GM23338 (cell line): ENCODE results near the gene CFAP77. TPM values are rescaled to one million over a fixed set of nuclear protein-coding genes. Genes with fewer than 3 reads are reported as not detected.

ENCODE experiments used
- ATAC-seq: fragments of 200-7000 bp; cut with Tn5 transposase; 3 replicates; pipeline ENCODE4 v1.9.1; 2020
- DNase-seq: peaks from one replicate; pipeline ENCODE4 v3.0.0-alpha.2; 2015; ENCODE audit warnings: low spot score
- H2AFZ ChIP-seq: fragments of 200-600 bp; sonication (generic); 2 replicates; pipeline ENCODE4 v1.8.0; 2016; ENCODE audit warnings: antibody characterized with exemption, mild to moderate bottlenecking, moderate library complexity
- H3F3A ChIP-seq: fragments of 200-600 bp; sonication (generic); replicated peaks from 2 replicates; pipeline ENCODE4 v1.8.0; 2017; ENCODE audit warnings: antibody characterized with exemption, mixed run types, low read depth
- H3K27ac ChIP-seq: fragments of 200-600 bp; sonication (generic); 2 replicates; pipeline ENCODE4 v1.6.1; 2016; ENCODE audit warnings: low read depth
- H3K27me3 ChIP-seq: fragments of 200-600 bp; sonication (generic); 2 replicates; pipeline ENCODE4 v1.8.0; 2016; ENCODE audit warnings: mild to moderate bottlenecking, mixed run types, moderate library complexity; ENCODE audit not compliant: insufficient read depth
- H3K36me3 ChIP-seq: fragments of 200-600 bp; sonication (generic); 2 replicates; pipeline ENCODE4 v1.8.0; 2016; ENCODE audit warnings: mild to moderate bottlenecking; ENCODE audit not compliant: insufficient read depth
- H3K4me1 ChIP-seq: fragments of 200-600 bp; sonication (generic); 2 replicates; pipeline ENCODE4 v1.8.0; 2016; ENCODE audit warnings: mild to moderate bottlenecking, moderate library complexity; ENCODE audit not compliant: insufficient read depth
- H3K4me2 ChIP-seq: fragments of 200-600 bp; sonication (generic); 2 replicates; pipeline ENCODE4 v1.7.1; 2017; ENCODE audit warnings: mixed run types
- H3K4me3 ChIP-seq: fragments of 200-600 bp; sonication (generic); 2 replicates; pipeline ENCODE4 v1.6.1; 2016; ENCODE audit warnings: mixed run types
- H3K79me2 ChIP-seq: fragments of 200-600 bp; sonication (generic); replicated peaks from 2 replicates; pipeline ENCODE4 v1.8.0; 2017; ENCODE audit warnings: mild to moderate bottlenecking; ENCODE audit not compliant: insufficient read depth
- H3K9me2 ChIP-seq: fragments of 200-600 bp; sonication (generic); 2 replicates; pipeline ENCODE4 v1.8.0; 2017; ENCODE audit not compliant: insufficient read depth
- H4K20me1 ChIP-seq: fragments of 200-600 bp; sonication (generic); replicated peaks from 2 replicates; pipeline ENCODE4 v1.8.0; 2017; ENCODE audit warnings: mild to moderate bottlenecking; ENCODE audit not compliant: insufficient read depth
- H3K27ac Mint-ChIP-seq: 2 replicates; pipeline ENCODE4 v1.8.0; 2020; ENCODE audit warnings: inconsistent platforms, mild to moderate bottlenecking, moderate library complexity, mixed read lengths
- H3K27me3 Mint-ChIP-seq: 3 replicates; pipeline ENCODE4 v1.8.0; 2022; ENCODE audit warnings: low read depth, mild to moderate bottlenecking, moderate library complexity, mixed read lengths, inconsistent platforms; ENCODE audit not compliant: insufficient read depth, poor library complexity
- H3K36me3 Mint-ChIP-seq: 3 replicates; pipeline ENCODE4 v1.8.0; 2021; ENCODE audit warnings: low read depth, mild to moderate bottlenecking, inconsistent platforms, moderate library complexity, mixed read lengths
- H3K4me1 Mint-ChIP-seq: 3 replicates; pipeline ENCODE4 v1.8.0; 2020; ENCODE audit warnings: mild to moderate bottlenecking, inconsistent platforms, mixed read lengths
- H3K4me3 Mint-ChIP-seq: 3 replicates; pipeline ENCODE4 v1.8.0; 2021; ENCODE audit warnings: moderate library complexity, mild to moderate bottlenecking, inconsistent platforms, mixed read lengths
- H3K9me3 Mint-ChIP-seq: 3 replicates; pipeline ENCODE4 v1.8.0; 2020; ENCODE audit warnings: moderate library complexity, mild to moderate bottlenecking, inconsistent platforms, mixed read lengths
- CREB1 ChIP-seq: fragments of 250-450 bp; sonication (Bioruptor Pico); IDR thresholded peaks from 2 replicates; pipeline ENCODE4 v1.5.0; 2020; ENCODE audit warnings: low read depth, mild to moderate bottlenecking, moderate library complexity
- CTCF ChIP-seq, 2 experiments: fragments of 200-600 bp in 1 of 2; sonication (generic) in 1 of 2; conservative IDR thresholded peaks; 2 replicates each; pipeline versions ENCODE4 v1.5.1 to v1.6.1; 2016 to 2017; ENCODE audit warnings: antibody characterized with exemption in 2 of 2, low read depth in 2 of 2, mild to moderate bottlenecking in 2 of 2, moderate library complexity in 1 of 2
- ETS1 ChIP-seq: IDR thresholded peaks from 2 replicates; pipeline ENCODE4 v1.6.1; 2016; ENCODE audit warnings: antibody characterized with exemption
- EZH2 ChIP-seq: fragments of 200-600 bp; sonication (generic); IDR thresholded peaks from one replicate; pipeline ENCODE4 v1.8.0; 2017; ENCODE audit warnings: antibody characterized with exemption, mild to moderate bottlenecking, low read depth; ENCODE audit not compliant: unreplicated experiment
- EZH2phosphoT487 ChIP-seq: fragments of 200-600 bp; sonication (generic); IDR thresholded peaks from one replicate; pipeline ENCODE4 v1.8.1; 2018; ENCODE audit warnings: antibody characterized with exemption; ENCODE audit not compliant: unreplicated experiment
- JUNB ChIP-seq: IDR thresholded peaks from one replicate; pipeline ENCODE4 v1.6.1; 2016; ENCODE audit warnings: antibody characterized with exemption; ENCODE audit not compliant: unreplicated experiment
- NANOG ChIP-seq: IDR thresholded peaks from 2 replicates; pipeline ENCODE4 v1.6.1; 2016; ENCODE audit warnings: antibody characterized with exemption, borderline replicate concordance
- POLR2AphosphoS5 ChIP-seq: IDR thresholded peaks from 2 replicates; pipeline ENCODE4 v1.6.1; 2016; ENCODE audit warnings: antibody characterized with exemption, low read depth
- REST ChIP-seq: IDR thresholded peaks from one replicate; pipeline ENCODE4 v1.6.1; 2018; ENCODE audit warnings: antibody characterized with exemption; ENCODE audit not compliant: unreplicated experiment
- STAT1 ChIP-seq: IDR thresholded peaks from one replicate; pipeline ENCODE4 v1.6.1; 2016; ENCODE audit warnings: antibody characterized with exemption; ENCODE audit not compliant: unreplicated experiment
- ZNF114 ChIP-seq: fragments of 250-450 bp; sonication (Bioruptor Pico); IDR thresholded peaks from 2 replicates; pipeline ENCODE4 v1.5.0; 2020; ENCODE audit warnings: mild to moderate bottlenecking, moderate library complexity
- ZNF331 ChIP-seq: fragments of 250-450 bp; sonication (Bioruptor Pico); IDR thresholded peaks from 2 replicates; pipeline ENCODE4 v1.5.0; 2020; ENCODE audit warnings: low read depth, mild to moderate bottlenecking, moderate library complexity
- ZNF462 ChIP-seq: fragments of 250-450 bp; sonication (Bioruptor Pico); IDR thresholded peaks from 2 replicates; pipeline ENCODE4 v1.5.0; 2020; ENCODE audit warnings: mild to moderate bottlenecking, moderate library complexity
- polyA plus RNA-seq: library from polyadenylated mRNA; unstranded; fragments of >200 nt; fragmentation: Nextera tagmentation; extraction: Ambion mirVana; gene quantifications from 2 replicates; pipeline ENCODE4 v1.2.1, GENCODE V29; 2016
- total RNA-seq: library from RNA; depleted of rRNA; stranded (reverse); fragments of >200 nt; shearing (Covaris generic); gene quantifications from 2 replicates; pipeline ENCODE4 v1.2.3, GENCODE V29; 2014

Gene CFAP77
- total and polyA plus RNA-seq, 2 experiments from 2014 or later, result 0.97 to 1.3 TPM

GRCh38 chr9:132536124-132536523 is 126.1 kb downstream of the CFAP77 start:
- H3K36me3 ChIP-seq, result no peaks in the 10 kb centered on the region
- ATAC-seq (no peak), DNase-seq (no peak)
- Mint-ChIP-seq H3K36me3 (peaks cover 5% of the 10 kb centered on the region; the same call in 2 of the 3 replicates), H3K4me3 (no peak overlapping the region), H3K27ac (no peak overlapping the region), H3K9me3 (peaks cover 28% of the 10 kb centered on the region), H3K4me1 (peaks cover 15% of the 10 kb centered on the region), H3K27me3 (peaks cover 10% of the 10 kb centered on the region)
- H4K20me1 ChIP-seq, result no peaks in the 10 kb centered on the region
- H3K27me3 ChIP-seq, result no peaks in the 10 kb centered on the region
- H3K4me2 ChIP-seq, result no peak overlapping the region
- H3K4me3 ChIP-seq, result no peak overlapping the region
- H3K27ac ChIP-seq, result no peak overlapping the region
- H3K9me2 ChIP-seq, result 0 out of 2 replicates have a peak, but pooled peaks cover under 1% of the 10 kb centered on the region
- no peak overlapping the region for H2AFZ ChIP-seq
- no peaks in the 10 kb centered on the region for H3F3A ChIP-seq
- H3K79me2 ChIP-seq, result no peaks in the 10 kb centered on the region
- TF ChIP-seq NANOG (no peak), CTCF (conservative IDR thresholded peaks at IDR 0.05; ENCODE audit: low read depth in 2 of 2) (no peak), JUNB (no peak), EZH2 (no peak), STAT1 (no peak), ZNF331 (CRISPR knock-in tag) (no peak), CREB1 (CRISPR knock-in tag) (no peak), ETS1 (no peak), POLR2AphosphoS5 (no peak), ZNF114 (CRISPR knock-in tag) (no peak), ZNF462 (CRISPR knock-in tag) (no peak), REST (no peak), EZH2phosphoT487 (no peak)
- peaks cover 20% of the 10 kb centered on the region; the same call in 1 of the 2 replicates for H3K4me1 ChIP-seq
